HEK293T (cell line): ENCODE measurements around the gene SLC37A3.
"Not testable (repeated sequence)": the region's sequence is repeated elsewhere in the genome, so short reads cannot be mapped to it uniquely, and the experiment has no call there.

Experiments used
- BHLHE40 ChIP-seq: fragments of 450-650 bp; IDR thresholded peaks from 2 replicates; pipeline ENCODE4 v1.6.1; 2016; ENCODE audit warnings: mild to moderate bottlenecking, moderate library complexity, borderline replicate concordance
- FOXA1 ChIP-seq: fragments of 450-650 bp; IDR thresholded peaks from 2 replicates; pipeline ENCODE4 v1.6.1; 2016; ENCODE audit warnings: mild to moderate bottlenecking
- FOXK2 ChIP-seq: fragments of 450-650 bp; IDR thresholded peaks from 2 replicates; pipeline ENCODE4 v1.6.1; 2016; ENCODE audit warnings: mild to moderate bottlenecking
- HDGF ChIP-seq: fragments of 450-650 bp; IDR thresholded peaks from 2 replicates; pipeline ENCODE4 v1.6.1; 2017; ENCODE audit warnings: antibody characterized with exemption, borderline replicate concordance
- LEF1 ChIP-seq: fragments of 450-650 bp; IDR thresholded peaks from 2 replicates; pipeline ENCODE4 v1.6.1; 2017; ENCODE audit warnings: mild to moderate bottlenecking, borderline replicate concordance
- NFRKB ChIP-seq: fragments of 450-650 bp; IDR thresholded peaks from 2 replicates; pipeline ENCODE4 v1.6.1; 2016; ENCODE audit warnings: mild to moderate bottlenecking, moderate library complexity
- PKNOX1 ChIP-seq: fragments of 450-650 bp; IDR thresholded peaks from 2 replicates; pipeline ENCODE4 v1.6.1; 2016
- SP1 ChIP-seq: fragments of 450-650 bp; IDR thresholded peaks from 2 replicates; pipeline ENCODE4 v1.6.1; 2017
- SUZ12 ChIP-seq: fragments of 450-650 bp; IDR thresholded peaks from 2 replicates; pipeline ENCODE4 v1.6.1; 2016; ENCODE audit warnings: mild to moderate bottlenecking
- ZNF384 ChIP-seq: fragments of 450-650 bp; IDR thresholded peaks from 2 replicates; pipeline ENCODE4 v1.6.1; 2016

GRCh38 chr7:140418156-140418472, 19.8 kb upstream of the SLC37A3 start:
- TF ChIP-seq PKNOX1, SP1, NFRKB, SUZ12, ZNF384, BHLHE40, FOXK2, FOXA1, HDGF, LEF1: not testable (repeated sequence)
